NCI-H82 treated with DMSO at 0.1 percent for 48 hours (cell line): ENCODE results near the gene SAMD4A.

Experiments used
- DNase-seq: peaks from one replicate; lab custom pipeline; 2025; ENCODE audit not compliant: unreplicated experiment; lab: John Stamatoyannopoulos, UW

The SAMD4A gene

DNA sequence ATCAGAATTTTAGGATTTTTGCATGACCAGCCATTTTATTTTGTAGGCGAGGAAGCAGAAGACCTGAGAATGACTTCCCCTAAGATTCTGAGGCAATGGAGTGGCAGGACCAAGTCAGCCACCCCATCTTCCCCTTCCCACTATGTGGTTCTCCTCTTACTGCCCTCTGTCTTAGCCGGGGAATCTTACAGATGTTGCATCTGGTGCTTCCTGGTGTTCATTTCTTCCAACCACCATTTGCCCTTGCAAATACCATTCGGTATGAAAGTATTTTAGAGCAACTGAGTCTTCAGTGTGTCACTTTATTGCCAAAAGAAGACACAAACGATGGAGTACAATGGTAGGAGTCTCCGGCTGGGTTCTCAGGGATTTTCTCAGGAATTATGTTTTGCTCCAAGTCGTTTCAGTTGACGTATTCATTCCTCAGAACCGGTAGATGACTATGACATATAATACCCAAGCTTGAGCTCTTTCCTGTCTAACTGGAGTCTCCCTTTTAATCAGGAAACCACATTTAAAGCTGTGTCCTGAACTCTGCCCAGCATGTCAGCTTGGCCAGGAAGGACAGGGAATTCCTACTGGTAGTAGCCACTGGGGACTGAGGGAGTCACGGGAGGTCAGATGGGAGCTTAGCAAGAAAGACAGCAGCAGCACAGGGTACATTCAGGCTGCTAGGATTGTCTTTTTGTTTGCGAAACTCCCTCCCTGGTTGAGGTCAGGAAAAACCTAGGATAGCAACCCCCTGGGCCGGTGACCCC lies 87.0 kb downstream of the SAMD4A start:
- DNase-seq: no peak

DNA sequence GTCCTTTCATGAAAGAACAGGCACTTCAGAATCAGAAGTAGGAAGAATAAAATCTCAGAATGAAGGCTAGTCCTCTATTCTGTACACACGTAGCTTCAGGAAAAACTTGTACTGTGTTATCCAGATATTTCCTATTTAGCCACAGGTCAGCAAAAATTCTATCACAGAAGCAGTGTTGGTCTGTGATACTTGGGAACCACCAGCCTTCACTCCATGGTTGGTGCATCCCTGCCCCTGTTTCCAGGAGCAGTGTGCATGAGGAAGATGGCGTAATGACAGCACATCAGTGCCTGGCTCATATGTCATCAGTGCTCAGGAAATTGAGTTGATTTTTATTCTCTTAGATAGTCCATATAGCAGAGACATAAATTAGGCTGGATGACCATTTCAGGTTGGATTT lies 87.7 kb downstream of the SAMD4A start:
- no peak for DNase-seq

DNA sequence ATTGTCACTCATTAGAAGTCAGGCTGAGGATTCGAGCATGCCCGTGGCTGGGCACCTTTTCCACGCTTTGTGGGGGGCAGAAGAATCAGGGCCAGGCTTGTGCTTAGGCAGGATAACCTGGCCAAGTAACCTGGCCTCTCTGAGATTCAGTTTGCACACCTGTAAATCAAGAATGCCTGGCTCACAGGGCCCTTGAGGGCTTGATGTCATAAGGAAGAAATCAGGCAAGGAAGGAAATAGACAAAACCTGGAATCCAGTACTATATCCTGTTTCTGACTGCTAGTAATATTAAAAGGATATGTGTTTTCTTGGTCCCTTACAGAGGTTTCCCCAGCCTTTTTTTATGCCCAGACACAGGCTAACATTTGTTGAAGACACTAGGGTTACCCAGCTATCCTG lies 91.9 kb downstream of the SAMD4A start:
- DNase-seq: no peak

DNA sequence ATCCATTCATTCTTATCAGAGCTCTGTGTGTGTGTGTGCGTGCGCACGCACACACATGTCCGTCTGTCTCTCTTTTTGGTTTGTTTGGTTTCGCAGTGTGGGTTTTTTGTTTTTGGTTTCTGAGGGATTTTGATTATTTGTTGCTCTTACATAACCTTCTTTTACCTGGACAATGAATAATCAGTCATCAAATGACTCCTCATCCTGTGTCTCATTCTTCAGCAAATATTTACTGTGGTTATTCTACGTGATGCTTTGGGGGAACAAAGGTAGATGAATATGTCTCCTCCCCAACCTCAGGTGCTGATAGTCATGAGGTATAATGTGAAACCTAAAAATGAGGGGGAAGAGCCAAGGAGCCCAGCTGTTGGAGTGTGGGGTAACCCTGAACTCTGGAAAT lies 92.4 kb downstream of the SAMD4A start:
- DNase-seq: no peak

DNA sequence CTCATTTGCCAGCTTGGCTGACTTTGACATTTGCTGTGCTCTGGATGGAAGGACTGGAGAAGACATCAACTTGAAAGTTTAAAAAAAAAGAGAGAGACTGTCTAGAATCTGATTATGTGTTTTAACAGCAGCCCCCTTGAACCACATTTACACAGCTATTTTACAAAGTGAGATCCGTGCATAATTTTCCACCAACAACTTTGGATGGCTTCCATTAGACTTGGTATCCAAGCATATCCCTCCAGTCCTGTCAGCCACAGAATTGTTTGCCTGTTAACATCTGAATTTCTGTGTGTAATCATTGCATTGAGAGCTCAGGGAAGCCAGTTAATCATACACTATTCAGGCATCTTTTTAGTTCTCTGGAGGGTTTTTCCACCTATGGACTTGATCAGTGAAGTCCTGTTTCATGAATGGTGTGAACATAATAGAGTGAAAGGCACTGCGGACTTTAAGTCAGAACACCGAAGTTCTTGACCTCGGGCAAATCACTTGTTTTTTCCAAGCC lies 93.7 kb downstream of the SAMD4A start:
- no peak for DNase-seq

DNA sequence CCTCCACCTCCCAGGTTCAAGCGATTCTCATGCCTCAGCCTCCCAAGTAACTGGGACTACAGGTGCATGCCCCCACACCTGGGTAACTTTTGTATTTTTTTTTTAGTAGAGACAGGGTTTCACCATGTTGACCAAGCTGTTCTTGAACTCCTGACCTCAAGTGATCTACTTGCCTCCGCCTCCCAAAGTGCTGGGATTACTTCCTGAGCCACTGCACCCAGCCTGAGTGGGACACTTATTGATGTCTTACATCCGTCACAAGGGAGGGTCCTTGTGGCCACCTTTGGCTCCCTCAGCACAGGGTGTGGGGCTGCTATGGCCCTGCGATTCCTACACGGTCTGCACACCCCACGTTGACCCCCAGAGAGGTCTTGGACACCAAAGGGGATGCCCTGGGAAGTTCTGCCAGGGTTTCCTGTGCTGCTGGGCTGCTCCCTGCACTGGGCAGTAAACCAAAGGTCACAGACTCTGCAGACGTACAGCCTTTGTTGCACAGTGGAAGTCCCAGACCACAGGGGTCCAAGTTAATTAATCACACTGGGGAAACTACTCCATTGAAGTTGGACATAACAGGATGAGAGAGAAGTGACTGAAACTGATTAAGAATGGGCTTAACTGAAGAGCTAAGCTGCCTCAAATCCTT lies 95.7 kb downstream of the SAMD4A start:
- DNase-seq: peak; percentile 11

DNA sequence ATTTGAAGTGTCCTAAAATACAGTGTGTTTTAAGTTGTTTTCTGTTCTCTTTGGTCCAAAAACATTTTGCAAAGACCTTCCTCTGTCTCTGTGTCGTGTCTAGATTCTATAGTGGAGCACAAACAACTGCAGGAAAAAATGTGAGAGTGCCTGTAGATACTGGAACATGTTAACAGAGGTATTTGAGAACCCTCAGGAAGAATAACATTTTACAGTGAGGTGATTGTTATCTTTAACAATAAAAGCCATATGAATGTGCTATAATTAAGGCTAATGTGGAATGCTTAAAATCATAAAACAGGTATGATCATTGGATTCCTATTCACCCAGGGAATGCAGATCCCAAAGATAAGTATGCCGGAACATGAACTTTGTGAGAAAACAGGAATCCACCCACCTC lies 98.0 kb downstream of the SAMD4A start:
- DNase-seq: no peak

DNA sequence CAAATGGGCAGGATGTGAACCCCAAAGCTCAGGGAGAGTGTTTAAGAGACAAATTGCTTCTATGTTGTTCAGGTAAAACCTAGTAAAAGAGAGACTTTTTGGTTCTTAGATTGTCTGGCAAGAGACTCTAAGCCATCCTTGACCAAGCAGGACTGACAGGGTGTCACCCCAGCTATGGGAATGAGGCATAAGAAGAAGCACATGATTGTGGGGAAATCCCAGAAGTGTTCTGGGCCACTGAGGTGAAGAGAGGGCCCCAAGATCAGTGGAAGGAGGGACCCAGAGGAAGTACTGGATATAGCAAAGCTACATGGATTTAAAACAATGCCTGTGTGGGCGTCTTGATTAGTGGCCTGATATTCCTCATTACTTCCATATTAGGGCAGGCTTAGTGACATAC lies 99.0 kb downstream of the SAMD4A start:
- no peak for DNase-seq

DNA sequence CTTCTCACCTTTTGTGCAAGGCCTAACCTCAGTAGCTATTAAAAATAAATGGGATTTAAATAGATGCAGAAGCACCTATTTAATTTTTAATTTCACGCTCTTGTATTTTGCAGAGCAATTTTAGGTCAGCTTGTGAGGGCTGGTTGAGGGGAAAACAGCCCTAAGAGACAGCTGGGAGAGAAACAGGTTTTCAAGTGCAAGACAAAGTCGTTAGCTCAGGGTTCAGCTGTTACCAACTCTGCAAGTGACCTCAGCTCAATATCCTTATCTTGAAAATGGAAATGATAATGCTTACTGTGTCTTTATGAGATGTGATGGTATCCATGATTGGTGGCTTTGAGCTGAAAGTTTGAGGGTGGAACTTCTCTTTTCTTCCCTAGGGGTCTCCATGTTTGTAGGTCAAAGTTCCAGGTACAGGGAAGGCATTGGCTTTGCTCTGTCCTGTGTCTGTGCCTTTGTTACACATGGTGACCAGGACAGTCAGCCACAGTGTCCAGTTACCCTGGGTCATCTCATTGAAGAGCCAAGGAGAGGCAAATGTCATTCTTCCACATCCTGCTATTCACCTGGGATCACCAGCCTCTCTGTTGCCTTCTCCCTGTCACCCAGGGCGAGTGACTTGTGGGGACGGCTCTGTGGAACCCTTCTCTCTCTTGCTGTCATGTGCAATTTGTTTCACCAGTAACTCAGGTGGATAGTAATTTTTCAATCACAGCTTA lies 100.3 kb downstream of the SAMD4A start:
- no peak for DNase-seq

DNA sequence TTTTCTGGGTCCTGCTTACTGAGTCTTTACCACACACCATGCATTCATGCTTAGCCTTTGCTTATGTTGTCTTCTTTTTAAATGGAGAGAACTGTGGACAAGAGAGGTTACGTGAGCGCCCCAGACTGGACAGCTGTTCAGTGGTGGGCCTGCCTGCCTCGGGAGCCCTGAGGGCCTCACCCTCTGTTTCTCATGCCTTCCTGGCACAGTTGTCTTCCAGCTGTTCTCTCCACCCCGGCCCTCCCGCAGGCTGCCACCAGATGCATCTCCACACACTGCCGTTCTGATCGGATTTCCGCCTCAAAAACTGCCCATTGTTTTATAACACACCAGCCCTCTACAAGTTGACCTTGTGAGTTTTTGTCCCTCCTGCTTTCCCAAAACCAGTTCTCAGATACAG lies 100.8 kb downstream of the SAMD4A start:
- no peak for DNase-seq

DNA sequence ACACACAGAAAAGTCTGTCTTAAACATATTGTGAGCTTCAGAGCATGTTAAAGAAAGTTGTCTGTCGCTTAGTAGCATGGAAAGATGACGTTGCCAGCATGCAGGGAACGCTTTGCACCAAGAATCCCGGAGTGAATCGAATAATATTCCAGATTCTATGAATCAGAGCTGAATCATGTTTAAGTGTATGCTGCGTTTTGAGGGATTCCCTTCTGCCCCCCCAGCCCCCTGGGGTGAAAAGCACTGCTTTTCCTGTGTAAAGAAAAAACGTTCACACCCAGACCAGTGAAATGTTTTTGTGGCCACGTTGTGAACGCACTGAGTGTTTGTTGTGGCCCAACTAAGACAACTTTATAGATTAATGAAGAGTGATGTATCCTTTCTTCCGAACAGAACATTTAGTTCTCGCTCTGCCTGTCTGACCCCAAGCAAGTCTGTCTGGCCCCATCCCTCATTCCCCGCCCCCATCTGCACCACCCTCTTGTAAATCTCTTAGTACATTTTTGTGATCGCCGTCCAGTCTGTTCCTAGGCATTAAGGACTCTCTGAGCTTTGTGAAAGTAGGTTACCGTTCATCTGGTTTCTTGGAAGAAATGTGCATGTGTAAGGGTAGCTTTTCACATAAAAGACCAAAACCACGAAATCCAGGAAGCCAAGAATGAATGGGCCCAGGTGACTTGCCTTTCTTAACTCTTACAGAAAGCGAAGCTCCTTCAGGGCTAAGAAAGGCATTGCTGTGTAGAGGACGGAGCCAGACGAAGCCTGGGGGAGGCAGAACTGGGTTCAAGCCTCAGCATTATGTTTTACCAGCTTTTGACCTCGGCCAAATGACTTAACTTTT lies 103.0 kb downstream of the SAMD4A start:
- DNase-seq: no peak

DNA sequence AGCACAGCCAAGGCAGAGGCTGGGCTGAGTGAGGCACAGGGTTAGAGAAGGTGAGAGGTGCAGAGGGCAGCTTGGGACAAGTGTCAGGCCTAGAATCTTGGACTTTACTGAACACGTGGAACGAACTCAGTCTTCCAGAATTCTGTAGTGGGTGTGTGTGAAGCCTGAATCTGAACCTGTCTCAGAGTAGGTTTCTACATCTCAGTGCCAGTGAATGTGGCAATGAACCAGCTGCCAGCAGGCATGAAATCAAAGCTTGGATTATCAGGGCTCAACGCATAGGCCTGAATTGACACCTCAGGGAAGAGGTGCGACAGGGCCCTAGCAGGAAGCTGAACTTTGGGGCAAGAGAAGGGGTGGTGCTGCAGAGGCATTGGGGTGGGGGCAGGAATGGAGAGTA lies 104.6 kb downstream of the SAMD4A start:
- no peak for DNase-seq

DNA sequence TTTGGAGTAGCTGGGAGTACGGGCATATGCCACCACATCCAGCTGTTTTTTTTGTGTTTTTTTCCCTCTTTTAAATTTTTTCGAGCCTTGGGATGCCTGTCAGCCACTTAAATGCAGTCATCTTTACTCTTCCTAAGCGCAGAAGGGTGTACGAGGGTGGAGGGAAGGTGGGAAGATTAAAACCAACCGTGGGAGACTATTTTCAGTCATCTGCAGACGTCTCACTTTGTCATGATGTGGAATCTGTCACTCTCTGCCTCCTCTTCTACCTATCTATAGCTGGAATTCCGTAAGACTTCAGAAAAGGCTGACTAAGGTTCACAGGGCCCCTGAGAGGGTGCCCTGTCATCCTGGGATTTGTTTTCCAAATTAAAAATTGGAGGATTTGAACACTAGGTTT lies 105.3 kb downstream of the SAMD4A start:
- DNase-seq: no peak

DNA sequence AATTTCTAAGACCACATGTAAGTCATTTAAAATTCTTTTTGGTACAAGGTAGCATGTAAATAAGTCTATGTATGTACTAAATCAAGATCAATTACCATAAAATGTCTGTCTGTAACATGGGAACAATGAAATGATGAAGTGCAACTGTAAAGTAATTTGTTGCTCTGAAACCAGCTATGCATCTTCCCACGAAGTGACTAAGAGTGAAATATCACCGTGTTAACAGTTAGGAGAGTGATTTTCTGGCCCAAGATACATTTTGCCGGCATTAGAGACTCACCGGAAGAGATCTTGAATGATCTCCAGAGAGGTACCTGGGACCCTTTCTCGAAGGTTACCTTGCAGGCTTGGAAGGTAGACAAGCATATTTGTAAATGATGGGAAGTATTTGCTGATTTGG lies 105.8 kb downstream of the SAMD4A start:
- DNase-seq: no peak

DNA sequence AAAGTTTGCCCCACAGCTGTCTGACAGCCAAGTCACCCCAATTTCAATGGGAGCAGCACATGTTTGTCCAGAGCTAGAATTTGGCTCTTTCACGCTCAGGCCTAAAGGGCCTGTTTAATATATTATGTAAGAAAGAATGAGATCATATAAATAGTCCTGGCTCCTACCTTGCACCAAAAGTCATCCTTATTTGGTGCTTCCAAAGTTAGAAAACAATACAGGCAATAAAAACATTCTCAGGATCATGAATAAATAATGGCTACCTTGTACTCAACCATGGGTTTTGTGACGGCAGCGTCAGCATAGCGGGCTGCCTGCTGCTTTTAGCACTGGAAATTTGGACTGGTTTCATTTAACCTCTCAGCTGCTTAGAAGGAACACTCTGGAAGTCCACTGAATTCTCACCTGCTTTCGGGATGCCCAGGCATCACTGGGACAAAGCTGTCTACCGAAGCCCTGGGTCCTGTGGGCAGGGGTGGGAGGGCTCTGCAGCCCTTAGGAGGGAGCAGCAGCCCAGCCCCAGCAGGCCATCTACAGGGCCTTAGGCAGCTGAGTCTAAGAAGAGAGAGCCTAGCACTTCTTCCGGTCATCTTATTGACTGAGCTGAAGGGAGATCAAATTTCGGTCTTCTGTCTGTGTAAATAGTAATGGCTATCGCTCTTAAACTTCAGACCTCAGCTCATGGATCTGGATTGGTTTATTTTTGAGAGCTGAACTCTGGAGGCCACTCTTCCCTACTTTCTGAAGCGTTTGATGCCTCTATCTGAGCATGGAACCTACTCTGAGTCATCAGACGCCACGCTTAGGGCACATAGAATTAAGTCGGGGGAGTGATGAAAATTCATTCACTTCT lies 106.5 kb downstream of the SAMD4A start:
- DNase-seq: no peak

DNA sequence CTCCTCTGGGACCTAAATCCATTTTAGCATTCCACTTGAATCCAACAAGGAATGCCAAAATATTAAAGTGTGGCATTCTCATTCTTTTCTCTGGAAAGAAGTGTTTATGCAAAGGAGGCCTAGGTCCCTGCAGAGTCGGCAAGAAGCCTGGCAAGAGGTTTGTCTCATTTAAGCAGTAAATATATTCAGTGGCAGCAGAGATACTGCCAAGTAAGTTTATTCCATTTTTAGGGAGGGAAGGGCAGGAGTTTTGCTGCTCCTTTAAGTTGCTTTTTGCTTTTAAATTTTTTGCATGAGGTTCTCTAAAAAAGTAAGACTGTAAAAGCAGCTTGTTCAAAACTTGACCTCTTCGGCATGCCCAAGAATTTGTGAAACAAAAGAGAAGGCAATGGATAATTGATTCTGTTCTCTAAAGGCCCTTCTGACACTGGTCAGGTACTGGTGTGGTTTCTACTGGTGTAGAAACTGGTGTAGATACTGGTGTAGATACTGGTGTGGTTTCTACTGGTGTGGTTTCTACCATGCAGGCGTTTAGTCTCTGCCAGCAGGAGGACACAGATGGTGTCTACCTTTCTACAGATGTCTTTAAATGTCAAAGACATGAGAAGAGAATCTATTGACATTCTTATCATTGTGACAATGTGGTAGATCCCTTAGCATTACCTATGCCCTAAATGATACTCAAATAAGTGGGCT lies 107.3 kb downstream of the SAMD4A start:
- no peak for DNase-seq

DNA sequence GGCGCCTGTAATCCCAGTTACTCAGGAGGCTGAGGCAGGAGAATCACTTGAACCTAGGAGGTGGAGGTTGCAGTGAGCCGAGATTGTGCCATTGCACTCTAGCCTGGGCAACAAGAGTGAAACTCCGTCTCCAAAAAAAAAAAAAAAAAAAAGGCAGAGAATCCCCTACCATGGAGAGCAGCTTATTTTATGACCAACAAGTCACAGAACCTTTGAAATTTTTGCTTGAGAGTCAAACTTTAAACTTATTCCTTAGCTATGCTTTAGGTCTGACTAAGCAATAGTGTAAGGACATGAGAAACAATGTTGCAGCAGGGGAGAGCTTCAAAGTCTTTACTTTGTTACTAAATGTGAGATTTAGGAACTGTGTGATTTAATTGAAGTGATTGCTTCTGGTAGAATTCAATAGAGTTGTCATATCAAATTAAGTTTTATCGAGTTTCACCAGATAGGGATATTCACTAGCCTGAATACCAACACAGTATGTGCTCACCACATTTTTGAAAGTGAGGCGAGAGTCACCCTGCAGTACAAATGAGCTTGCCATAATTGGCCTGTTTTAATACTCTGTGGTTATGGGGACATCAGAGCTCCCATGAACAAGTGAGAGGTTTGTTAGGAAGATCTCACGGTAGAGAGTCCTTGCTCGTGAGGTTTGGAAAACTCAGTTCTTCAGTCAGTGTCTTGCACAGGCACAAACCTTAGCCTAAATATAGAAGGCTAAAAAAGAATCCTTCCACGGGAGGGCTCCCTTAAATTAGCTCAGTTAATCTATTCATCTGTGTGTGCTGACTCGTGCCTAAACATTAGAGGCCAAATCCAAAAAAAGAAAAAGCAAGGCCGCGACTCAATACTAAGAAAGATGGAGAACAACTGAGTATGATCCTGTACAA lies 108.6 kb downstream of the SAMD4A start:
- DNase-seq: no peak

DNA sequence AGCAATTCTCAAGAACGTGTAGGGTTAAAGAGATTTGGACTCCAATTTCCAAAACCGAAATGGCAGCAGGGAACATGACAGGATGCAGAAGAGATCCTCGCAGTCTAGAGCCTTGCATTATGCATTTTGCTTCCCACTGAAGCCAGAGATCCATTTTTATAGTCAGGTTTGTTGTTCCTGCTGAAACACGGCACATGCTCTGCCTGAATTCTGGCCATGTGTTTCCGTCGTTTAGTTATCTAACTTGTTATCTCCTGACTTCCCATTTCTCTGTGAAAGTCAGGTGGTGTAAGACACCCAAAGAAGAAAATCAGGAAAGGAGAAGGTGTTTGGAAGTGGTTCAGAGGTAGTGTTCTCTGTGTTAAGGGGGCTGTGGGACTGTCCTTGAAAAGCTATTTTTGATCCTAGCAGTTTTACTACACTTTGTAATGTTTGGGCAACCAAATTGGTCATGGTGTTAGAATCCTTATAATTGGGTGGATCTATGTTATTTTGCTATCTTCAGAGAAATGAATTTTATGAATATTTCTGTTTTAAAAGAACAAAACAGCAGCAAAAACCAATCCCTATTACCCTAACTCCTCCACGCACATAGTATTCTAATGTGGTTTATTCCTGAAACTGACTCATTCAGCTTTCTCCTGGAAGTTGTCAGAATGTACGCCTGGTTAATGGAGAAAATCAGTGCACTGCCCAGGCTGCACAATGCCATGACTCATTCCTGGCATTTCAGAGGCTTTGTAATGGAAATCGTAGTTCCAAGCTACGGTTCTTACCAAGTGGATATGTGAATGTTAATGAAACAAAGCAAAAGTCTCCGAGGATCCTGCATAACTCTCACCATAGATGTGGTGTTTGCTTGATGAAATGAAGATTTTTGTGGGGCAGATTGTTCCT lies 110.1 kb downstream of the SAMD4A start:
- no peak for DNase-seq
